Stimulated activated CD4-positive, alpha-beta T cell treated with anti-CD3 and anti-CD28 coated beads, TNF-alpha, amount 100 ng/mL, for 24 hours (primary cell): Measurements from ENCODE around the gene KRTAP9-8.
"Not testable (repeated sequence)": the region's sequence is repeated elsewhere in the genome, so short reads cannot be mapped to it uniquely, and the experiment has no call there.

Experiments
- DNase-seq, 3 experiments: peaks; one replicate each; pipeline ENCODE4 v3.0.0-alpha.2; 2020; ENCODE audit warnings: low read depth in 3 of 3

Gene KRTAP9-8

GRCh38 chr17:41255381-41256290, 17.8 kb downstream of the KRTAP9-8 start, which contains the start of gene KRTAP9-9:
Gene KRTAP9-9, plus strand, starts transcription at chr17:41255384.
- not testable (repeated sequence) for DNase-seq

- no peak for DNase-seq
Observed at GRCh38 chr17:41256291-41256685, 18.5 kb downstream of the KRTAP9-8 start.

GRCh38 chr17:41258406-41258805, 20.6 kb downstream of the KRTAP9-8 start:
- DNase-seq: no peak

GRCh38 chr17:41263212-41263611, 25.4 kb downstream of the KRTAP9-8 start:
- DNase-seq: no peak

GRCh38 chr17:41264599-41264998, 26.8 kb downstream of the KRTAP9-8 start:
- no peak for DNase-seq

GRCh38 chr17:41265078-41265477, 27.3 kb downstream of the KRTAP9-8 start, which contains the start of gene KRTAP9-6:
Gene KRTAP9-6, plus strand, starts transcription at chr17:41265378. Its CDS starts 0 bp downstream, at chr17:41265378.
- no peak for DNase-seq

GRCh38 chr17:41267711-41268110, 29.9 kb downstream of the KRTAP9-8 start:
- no peak for DNase-seq

GRCh38 chr17:41271323-41271722, 33.5 kb downstream of the KRTAP9-8 start:
- DNase-seq: not testable (repeated sequence)

- no peak for DNase-seq
Observed at GRCh38 chr17:41271858-41272257, 34.1 kb downstream of the KRTAP9-8 start.

GRCh38 chr17:41275648-41276190, 37.9 kb downstream of the KRTAP9-8 start, which contains the start of gene KRTAP9-7:
Gene KRTAP9-7, plus strand, starts transcription at chr17:41275698. Its CDS starts 0 bp downstream, at chr17:41275698.
- DNase-seq: not testable (repeated sequence)

GRCh38 chr17:41278176-41278955, 40.6 kb downstream of the KRTAP9-8 start:
- DNase-seq: no peak

- no peak for DNase-seq
Observed at GRCh38 chr17:41284043-41284442, 46.2 kb downstream of the KRTAP9-8 start.

GRCh38 chr17:41284546-41284945, 46.7 kb downstream of the KRTAP9-8 start:
- no peak for DNase-seq

- no peak for DNase-seq
Observed at GRCh38 chr17:41287050-41287449, 49.3 kb downstream of the KRTAP9-8 start.
